GM12892 (cell line): ENCODE data around the gene HDAC4.

Experiments
- POLR2A ChIP-seq: IDR thresholded peaks from 2 replicates; pipeline ENCODE4 v1.6.1; 2011; ENCODE audit warnings: low read depth, low read length, control low read depth
- POLR2AphosphoS5 ChIP-seq: IDR thresholded peaks from 2 replicates; pipeline ENCODE4 v1.6.1; 2011; ENCODE audit warnings: low read depth, low read length, control low read depth

DNA sequence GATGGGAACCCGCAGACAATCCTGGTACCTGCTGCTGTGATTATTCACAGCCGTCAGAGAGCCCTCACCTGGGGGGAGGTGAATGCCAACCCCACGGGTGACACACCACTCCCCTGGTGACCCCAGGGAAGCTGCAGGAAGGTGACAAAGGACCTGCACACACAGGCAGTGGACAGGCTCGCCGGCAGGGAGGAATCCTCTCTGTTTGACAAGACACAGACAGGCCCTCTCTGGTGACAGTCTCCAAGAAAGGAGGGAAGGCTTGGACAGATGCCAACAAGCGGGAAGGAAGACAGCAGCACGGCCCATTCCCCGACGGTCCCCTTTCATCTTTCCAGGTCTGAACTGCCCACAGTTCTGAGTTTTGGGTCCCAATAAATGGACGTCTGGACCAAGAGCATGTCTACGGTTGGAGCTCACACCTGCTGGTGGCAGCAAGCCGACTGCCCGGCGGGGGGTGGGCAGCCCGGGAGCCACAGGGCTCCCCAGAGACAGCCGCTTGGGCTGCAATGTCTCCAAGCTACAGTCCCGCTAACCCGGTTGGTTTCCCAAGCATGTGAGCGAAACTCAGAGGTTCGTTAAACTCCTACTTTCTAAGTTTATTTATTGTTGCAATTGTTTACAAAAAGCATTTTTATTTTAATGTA, 31.8 kb downstream of the HDAC4 start:
- TF ChIP-seq POLR2A (no peak), POLR2AphosphoS5 (no peak)
